ENCODE measurements around the gene RNF130. TPM values are rescaled to one million over a fixed set of nuclear protein-coding genes. Genes with fewer than 3 reads are reported as not detected.
A peak's percentile ranks its signal among the peaks of the same experiment; 100 is the strongest.

The RNF130 gene
- total RNA-seq, 1 experiment from 2014 or later, result 31.8 TPM

GRCh38 chr5:179916523-179916922 lies 155.0 kb downstream of the RNF130 start:
- DNase-seq (ENCODE audit: unreplicated experiment), result no peak
- POLR2A ChIA-PET, result interaction anchor here (0.9 kb wide), 1 partner anchor 23 kb away, joined by 3 read pairs; no protein-coding TSS in a partner anchor
- CTCF ChIA-PET, result interaction anchor here (0.7 to 0.9 kb wide), 4 partner anchors 8 to 14 kb away, joined by 3 to 4 read pairs (median 4); partner anchors contain the start of gene TBC1D9B

GRCh38 chr5:179915406-179915935 lies 156.1 kb downstream of the RNF130 start:
- no peak for DNase-seq (ENCODE audit: unreplicated experiment)
- no peaks in the 10 kb centered on the region for H3K36me3 Mint-ChIP-seq (ENCODE audit: insufficient read depth, unreplicated experiment)
- intact Hi-C loops (cut with micrococcal nuclease), result no loop called here
- H3K9me3 Mint-ChIP-seq (ENCODE audit: unreplicated experiment), result no peaks in the 10 kb centered on the region
- ChIA-PET POLR2A (interaction anchor here (0.5 to 0.6 kb wide), 2 partner anchors 16 to 18 kb away, joined by 3 to 4 read pairs; no protein-coding TSS in a partner anchor), CTCF (interaction anchor here (1.0 kb wide), 1 partner anchor 10 kb away, joined by 3 read pairs; no protein-coding TSS in a partner anchor)
- H3K27me3 Mint-ChIP-seq (ENCODE audit: insufficient read depth, unreplicated experiment), result no peaks in the 10 kb centered on the region
- peaks cover 14% of the 10 kb centered on the region for H3K4me1 Mint-ChIP-seq (ENCODE audit: insufficient read depth, unreplicated experiment)
- no peak overlapping the region for H3K27ac Mint-ChIP-seq (ENCODE audit: low read depth, unreplicated experiment)
- no TSS peak for BruUV-seq (replicated peaks)
- no peak overlapping the region for H3K4me3 Mint-ChIP-seq (ENCODE audit: unreplicated experiment)
- TF ChIP-seq, protein P1, sequence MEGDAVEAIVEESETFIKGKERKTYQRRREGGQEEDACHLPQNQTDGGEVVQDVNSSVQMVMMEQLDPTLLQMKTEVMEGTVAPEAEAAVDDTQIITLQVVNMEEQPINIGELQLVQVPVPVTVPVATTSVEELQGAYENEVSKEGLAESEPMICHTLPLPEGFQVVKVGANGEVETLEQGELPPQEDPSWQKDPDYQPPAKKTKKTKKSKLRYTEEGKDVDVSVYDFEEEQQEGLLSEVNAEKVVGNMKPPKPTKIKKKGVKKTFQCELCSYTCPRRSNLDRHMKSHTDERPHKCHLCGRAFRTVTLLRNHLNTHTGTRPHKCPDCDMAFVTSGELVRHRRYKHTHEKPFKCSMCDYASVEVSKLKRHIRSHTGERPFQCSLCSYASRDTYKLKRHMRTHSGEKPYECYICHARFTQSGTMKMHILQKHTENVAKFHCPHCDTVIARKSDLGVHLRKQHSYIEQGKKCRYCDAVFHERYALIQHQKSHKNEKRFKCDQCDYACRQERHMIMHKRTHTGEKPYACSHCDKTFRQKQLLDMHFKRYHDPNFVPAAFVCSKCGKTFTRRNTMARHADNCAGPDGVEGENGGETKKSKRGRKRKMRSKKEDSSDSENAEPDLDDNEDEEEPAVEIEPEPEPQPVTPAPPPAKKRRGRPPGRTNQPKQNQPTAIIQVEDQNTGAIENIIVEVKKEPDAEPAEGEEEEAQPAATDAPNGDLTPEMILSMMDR (IDR thresholded peaks at IDR 0.05; ENCODE audit: unreplicated experiment), result no peak

More at GRCh38 chr5:179916523-179916922, 155.0 kb downstream of the RNF130 start:
- H3K27ac Mint-ChIP-seq (ENCODE audit: low read depth, unreplicated experiment), result no peak overlapping the region
- no peaks in the 10 kb centered on the region for H3K27me3 Mint-ChIP-seq (ENCODE audit: insufficient read depth, unreplicated experiment)
- no peaks in the 10 kb centered on the region for H3K9me3 Mint-ChIP-seq (ENCODE audit: unreplicated experiment)
- intact Hi-C loops (cut with micrococcal nuclease), result no loop called here
- no TSS peak for BruUV-seq (replicated peaks)
- TF ChIP-seq, protein P1 (IDR thresholded peaks at IDR 0.05; ENCODE audit: unreplicated experiment), result no peak
- H3K4me1 Mint-ChIP-seq (ENCODE audit: insufficient read depth, unreplicated experiment), result peaks cover 14% of the 10 kb centered on the region
- H3K4me3 Mint-ChIP-seq (ENCODE audit: unreplicated experiment), result no peak overlapping the region
- no peaks in the 10 kb centered on the region for H3K36me3 Mint-ChIP-seq (ENCODE audit: insufficient read depth, unreplicated experiment)

DNA sequence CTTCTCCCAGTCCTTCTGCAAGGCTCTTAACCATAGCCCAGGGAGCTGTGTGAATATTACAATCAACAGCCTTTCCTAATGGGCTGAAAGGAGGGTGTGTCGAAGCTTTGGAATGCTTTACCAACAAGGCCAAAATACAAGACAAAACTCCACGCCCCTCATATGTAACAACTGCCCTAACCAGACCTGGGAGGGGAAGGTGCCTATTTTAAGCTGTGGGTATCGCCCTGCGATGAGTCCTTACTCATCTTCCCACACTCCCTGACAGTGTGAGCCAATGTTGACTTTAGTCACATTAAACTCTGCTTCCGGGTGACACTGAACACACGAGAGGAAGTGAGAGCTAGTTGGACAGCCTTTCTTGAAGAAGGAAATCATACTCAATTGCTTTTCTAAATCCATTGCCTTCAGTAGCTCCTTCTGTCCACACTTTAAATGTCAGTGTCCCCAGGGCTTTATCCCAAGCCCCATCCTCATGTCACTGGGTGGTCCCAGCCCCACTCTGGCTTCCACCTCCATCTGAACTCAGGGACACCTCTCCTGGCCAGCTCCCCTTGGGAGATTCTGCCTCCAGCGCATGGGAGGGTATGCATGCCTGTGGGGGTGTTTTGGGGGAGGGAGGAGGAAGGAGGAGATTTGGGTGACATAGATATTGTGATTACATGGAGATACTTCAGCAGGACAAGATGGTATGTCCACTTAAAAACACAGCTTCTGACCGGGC lies 157.4 kb downstream of the RNF130 start:
- Mint-ChIP-seq H3K9me3 (ENCODE audit: unreplicated experiment) (no peaks in the 10 kb centered on the region), H3K36me3 (ENCODE audit: insufficient read depth, unreplicated experiment) (no peaks in the 10 kb centered on the region), H3K27ac (ENCODE audit: low read depth, unreplicated experiment) (peak overlapping the region; percentile 85), H3K4me1 (ENCODE audit: insufficient read depth, unreplicated experiment) (peaks cover 14% of the 10 kb centered on the region), H3K4me3 (ENCODE audit: unreplicated experiment) (peak overlapping the region; percentile 12), H3K27me3 (ENCODE audit: insufficient read depth, unreplicated experiment) (no peaks in the 10 kb centered on the region)
- POLR2A ChIA-PET, result interaction anchor here (0.6 to 2.1 kb wide), 14 partner anchors 9 to 291 kb away, joined by 3 to 15 read pairs (median 4); partner anchors contain the start of genes HNRNPH1, MRNIP and RNF130
- TF ChIP-seq, protein P1 (IDR thresholded peaks at IDR 0.05; ENCODE audit: unreplicated experiment), result no peak
- peak; percentile 81 for DNase-seq (ENCODE audit: unreplicated experiment)
- CTCF ChIA-PET, result interaction anchor here (0.6 to 1.1 kb wide), 4 partner anchors 11 to 123 kb away, joined by 3 read pairs; no protein-coding TSS in a partner anchor
- no TSS peak for BruUV-seq (replicated peaks)
- intact Hi-C loops (cut with micrococcal nuclease), result no loop called here

GRCh38 chr5:179913461-179913860 lies 158.1 kb downstream of the RNF130 start:
- no peaks in the 10 kb centered on the region for H3K9me3 Mint-ChIP-seq (ENCODE audit: unreplicated experiment)
- intact Hi-C loops (cut with micrococcal nuclease), result no loop called here
- POLR2A ChIA-PET, result interaction anchor here (0.5 to 2.1 kb wide), 8 partner anchors 10 to 417 kb away, joined by 3 to 15 read pairs (median 4); partner anchors contain the start of genes MAML1, MRNIP and RNF130

More at GRCh38 chr5:179913461-179913860, 158.1 kb downstream of the RNF130 start:
- DNase-seq (ENCODE audit: unreplicated experiment), result no peak
- CTCF ChIA-PET, result no interaction called here
- H3K4me3 Mint-ChIP-seq (ENCODE audit: unreplicated experiment), result no peak overlapping the region
- no peaks in the 10 kb centered on the region for H3K27me3 Mint-ChIP-seq (ENCODE audit: insufficient read depth, unreplicated experiment)
- H3K27ac Mint-ChIP-seq (ENCODE audit: low read depth, unreplicated experiment), result peak overlapping the region; percentile 85
- no peaks in the 10 kb centered on the region for H3K36me3 Mint-ChIP-seq (ENCODE audit: insufficient read depth, unreplicated experiment)
- no TSS peak for BruUV-seq (replicated peaks)
- peaks cover 14% of the 10 kb centered on the region for H3K4me1 Mint-ChIP-seq (ENCODE audit: insufficient read depth, unreplicated experiment)
- TF ChIP-seq, protein P1 (IDR thresholded peaks at IDR 0.05; ENCODE audit: unreplicated experiment), result no peak

Data from MCF 10A (cell line).